ENCODE data around the gene STAP2. TPM values are rescaled to one million over a fixed set of nuclear protein-coding genes. Genes with fewer than 3 reads are reported as not detected.
"Not testable (repeated sequence)": the region's sequence is repeated elsewhere in the genome, so short reads cannot be mapped to it uniquely, and the experiment has no call there.

Gene STAP2
- total RNA-seq, 1 donor from 2014 or later = 5.2 TPM

- Histone ChIP-seq H3K36me3 (ENCODE audit: control insufficient read depth in 3 of 3, insufficient read depth in 3 of 3, low read length in 3 of 3) (peaks cover 0 to 4% (median 4%) of the 10 kb centered on the region in 3 donors), H3K27ac (ENCODE audit: low read depth, low read length) (no peak overlapping the region), H3K4me1 (ENCODE audit: control insufficient read depth in 3 of 3, insufficient read depth in 3 of 3, low read length in 3 of 3) (peaks cover 18 to 22% (median 20%) of the 10 kb centered on the region in 3 donors), H3K9ac (ENCODE audit: low read depth in 1 of 3, low read length in 3 of 3) (no peak overlapping the region), H3K4me3 (ENCODE audit: low read length in 3 of 3) (no peak overlapping the region), H3K9me3 (ENCODE audit: control insufficient read depth in 3 of 3, low read length in 3 of 3) (no peaks in the 10 kb centered on the region), H3K27me3 (ENCODE audit: control insufficient read depth in 3 of 3, insufficient read depth in 3 of 3, low read length in 3 of 3) (no peaks in the 10 kb centered on the region)
These were observed 6.9 kb upstream of the STAP2 start for GRCh38 chr19:4345342-4346019.

- Histone ChIP-seq H3K27me3 (ENCODE audit: control insufficient read depth in 3 of 3, insufficient read depth in 3 of 3, low read length in 3 of 3) (no peaks in the 10 kb centered on the region), H3K4me1 (ENCODE audit: control insufficient read depth in 3 of 3, insufficient read depth in 3 of 3, low read length in 3 of 3) (peaks cover 18 to 23% (median 20%) of the 10 kb centered on the region in 3 donors), H3K36me3 (ENCODE audit: control insufficient read depth in 3 of 3, insufficient read depth in 3 of 3, low read length in 3 of 3) (peaks cover 0 to 4% (median 4%) of the 10 kb centered on the region in 3 donors), H3K9ac (ENCODE audit: low read depth in 1 of 3, low read length in 3 of 3) (peak within 1 kb of the TSS; percentile 80 to 95 (median 88)), H3K27ac (ENCODE audit: low read depth, low read length) (peak within 1 kb of the TSS; percentile 90), H3K4me3 (ENCODE audit: low read length in 3 of 3) (peak within 1 kb of the TSS; percentile 89 to 97 (median 94)), H3K9me3 (ENCODE audit: control insufficient read depth in 3 of 3, low read length in 3 of 3) (no peaks in the 10 kb centered on the region)
These were observed 5.0 kb upstream of the STAP2 start, which contains the start of gene MPND for GRCh38 chr19:4343370-4344307. Gene MPND (plus strand): TSS chr19:4343562. CDS start chr19:4343594, 32 bp downstream.

- Histone ChIP-seq H3K9me3 (ENCODE audit: control insufficient read depth in 3 of 3, low read length in 3 of 3) (no peaks in the 10 kb centered on the region), H3K9ac (ENCODE audit: low read depth in 1 of 3, low read length in 3 of 3) (peak overlapping the region; percentile 80 to 95 (median 88)), H3K4me3 (ENCODE audit: low read length in 3 of 3) (peak overlapping the region; percentile 89 to 97 (median 94)), H3K27me3 (ENCODE audit: control insufficient read depth in 3 of 3, insufficient read depth in 3 of 3, low read length in 3 of 3) (no peaks in the 10 kb centered on the region), H3K27ac (ENCODE audit: low read depth, low read length) (peak overlapping the region; percentile 90), H3K4me1 (ENCODE audit: control insufficient read depth in 3 of 3, insufficient read depth in 3 of 3, low read length in 3 of 3) (peaks cover 20 to 30% (median 24%) of the 10 kb centered on the region in 3 donors), H3K36me3 (ENCODE audit: control insufficient read depth in 3 of 3, insufficient read depth in 3 of 3, low read length in 3 of 3) (peaks cover 0 to 4% (median 4%) of the 10 kb centered on the region in 3 donors)
These were observed 4.2 kb upstream of the STAP2 start for GRCh38 chr19:4342615-4343369.

GRCh38 chr19:4342314-4342614 lies 3.6 kb upstream of the STAP2 start:
- H3K9me3 ChIP-seq (ENCODE audit: control insufficient read depth in 3 of 3, low read length in 3 of 3) = no peaks in the 10 kb centered on the region
- peak overlapping the region; percentile 80 to 95 (median 87) for H3K9ac ChIP-seq (ENCODE audit: low read depth in 1 of 3, low read length in 3 of 3)
- H3K27ac ChIP-seq (ENCODE audit: low read depth, low read length) = peak overlapping the region; percentile 78
- H3K4me1 ChIP-seq (ENCODE audit: control insufficient read depth in 3 of 3, insufficient read depth in 3 of 3, low read length in 3 of 3) = peaks cover 20 to 30% (median 25%) of the 10 kb centered on the region in 3 donors
- peak overlapping the region; percentile 79 to 88 (median 84) for H3K4me3 ChIP-seq (ENCODE audit: low read length in 3 of 3)
- no peaks in the 10 kb centered on the region for H3K27me3 ChIP-seq (ENCODE audit: control insufficient read depth in 3 of 3, insufficient read depth in 3 of 3, low read length in 3 of 3)
- H3K36me3 ChIP-seq (ENCODE audit: control insufficient read depth in 3 of 3, insufficient read depth in 3 of 3, low read length in 3 of 3) = peaks cover 0 to 4% (median 4%) of the 10 kb centered on the region in 3 donors

- Histone ChIP-seq H3K9ac (ENCODE audit: low read depth in 1 of 3, low read length in 3 of 3) (peak overlapping the region; percentile 60 to 88 (median 79)), H3K36me3 (ENCODE audit: control insufficient read depth in 3 of 3, insufficient read depth in 3 of 3, low read length in 3 of 3) (no peaks in the 10 kb centered on the region), H3K4me1 (ENCODE audit: control insufficient read depth in 3 of 3, insufficient read depth in 3 of 3, low read length in 3 of 3) (peaks cover 7 to 14% (median 11%) of the 10 kb centered on the region in 3 donors), H3K4me3 (ENCODE audit: low read length in 3 of 3) (peak overlapping the region; percentile 64 to 81 (median 72)), H3K27ac (ENCODE audit: low read depth, low read length) (no peak overlapping the region), H3K27me3 (ENCODE audit: control insufficient read depth in 3 of 3, insufficient read depth in 3 of 3, low read length in 3 of 3) (no peaks in the 10 kb centered on the region), H3K9me3 (ENCODE audit: control insufficient read depth in 3 of 3, low read length in 3 of 3) (no peaks in the 10 kb centered on the region)
These were observed 654 bp downstream of the STAP2 start for GRCh38 chr19:4337906-4338440.

- Histone ChIP-seq H3K27me3 (ENCODE audit: control insufficient read depth in 3 of 3, insufficient read depth in 3 of 3, low read length in 3 of 3) (no peaks in the 10 kb centered on the region), H3K4me3 (ENCODE audit: low read length in 3 of 3) (no peak overlapping the region), H3K27ac (ENCODE audit: low read depth, low read length) (no peak overlapping the region), H3K9ac (ENCODE audit: low read depth in 1 of 3, low read length in 3 of 3) (no peak overlapping the region), H3K36me3 (ENCODE audit: control insufficient read depth in 3 of 3, insufficient read depth in 3 of 3, low read length in 3 of 3) (no peaks in the 10 kb centered on the region), H3K4me1 (ENCODE audit: control insufficient read depth in 3 of 3, insufficient read depth in 3 of 3, low read length in 3 of 3) (peaks cover 3 to 8% (median 5%) of the 10 kb centered on the region in 3 donors), H3K9me3 (ENCODE audit: control insufficient read depth in 3 of 3, low read length in 3 of 3) (no peaks in the 10 kb centered on the region)
These were observed 3.6 kb downstream of the STAP2 start for GRCh38 chr19:4334929-4335570.

- Histone ChIP-seq H3K9ac (ENCODE audit: low read depth in 1 of 3, low read length in 3 of 3) (no peak overlapping the region), H3K9me3 (ENCODE audit: control insufficient read depth in 3 of 3, low read length in 3 of 3) (no peaks in the 10 kb centered on the region), H3K27me3 (ENCODE audit: control insufficient read depth in 3 of 3, insufficient read depth in 3 of 3, low read length in 3 of 3) (peaks cover 5 to 25% (median 22%) of the 10 kb centered on the region in 3 donors), H3K36me3 (ENCODE audit: control insufficient read depth in 3 of 3, insufficient read depth in 3 of 3, low read length in 3 of 3) (no peaks in the 10 kb centered on the region), H3K4me1 (ENCODE audit: control insufficient read depth in 3 of 3, insufficient read depth in 3 of 3, low read length in 3 of 3) (peaks cover 8 to 18% (median 16%) of the 10 kb centered on the region in 3 donors), H3K4me3 (ENCODE audit: low read length in 3 of 3) (no peak overlapping the region), H3K27ac (ENCODE audit: low read depth, low read length) (no peak overlapping the region)
These were observed 8.8 kb downstream of the STAP2 start for GRCh38 chr19:4329858-4330257.

GRCh38 chr19:4328991-4329681 lies 9.5 kb downstream of the STAP2 start:
- H3K9me3 ChIP-seq (ENCODE audit: control insufficient read depth in 3 of 3, low read length in 3 of 3); H3K27ac ChIP-seq (ENCODE audit: low read depth, low read length); H3K36me3 ChIP-seq (ENCODE audit: control insufficient read depth in 3 of 3, insufficient read depth in 3 of 3, low read length in 3 of 3); H3K9ac ChIP-seq (ENCODE audit: low read depth in 1 of 3, low read length in 3 of 3): not testable (repeated sequence)
- Histone ChIP-seq H3K27me3 (ENCODE audit: control insufficient read depth in 3 of 3, insufficient read depth in 3 of 3, low read length in 3 of 3) (peaks cover 5 to 25% (median 22%) of the 10 kb centered on the region in 3 donors), H3K4me3 (ENCODE audit: low read length in 3 of 3) (peak overlapping the region; percentile 43 to 65 (median 51)), H3K4me1 (ENCODE audit: control insufficient read depth in 3 of 3, insufficient read depth in 3 of 3, low read length in 3 of 3) (peaks cover 8 to 18% (median 16%) of the 10 kb centered on the region in 3 donors)

Measured in skeletal muscle tissue (tissue), 4 donors.